Transverse colon (tissue), 4 donors: ENCODE results near the gene SUCLG1. TPM values are rescaled to one million over a fixed set of nuclear protein-coding genes. Genes with fewer than 3 reads are reported as not detected.

ENCODE experiments used
- DNase-seq: peaks from one replicate; pipeline ENCODE4 v3.0.0-alpha.2; 2019
- H3K27ac ChIP-seq, 4 donors: fragments of 200-600 bp; sonication (generic); 2 replicates each; pipeline ENCODE4 v1.5.1; 2016 to 2018; ENCODE audit warnings: inconsistent platforms in 4 of 4
- H3K27me3 ChIP-seq: fragments of 200-600 bp; sonication (generic); 2 replicates; pipeline ENCODE4 v1.5.1; 2017; ENCODE audit warnings: inconsistent platforms
- H3K36me3 ChIP-seq, 4 donors: fragments of 200-600 bp; sonication (generic); 2 replicates each; pipeline ENCODE4 v1.5.1; 2017 to 2019; ENCODE audit warnings: inconsistent platforms in 4 of 4
- H3K4me1 ChIP-seq, 4 donors: fragments of 200-600 bp; sonication (generic); 2 replicates each; pipeline ENCODE4 v1.5.1; 2017 to 2020; ENCODE audit warnings: inconsistent platforms in 4 of 4
- H3K4me3 ChIP-seq, 4 donors: fragments of 200-600 bp; sonication (generic); 1 replicate in 1 of 4; 2 replicates in 3 of 4; pipeline versions ENCODE4 v1.5.1 to v1.6.1; 2017 to 2019; ENCODE audit warnings: inconsistent platforms in 4 of 4
- H3K9me3 ChIP-seq, 2 donors: fragments of 200-600 bp; sonication (generic); 2 replicates each; pipeline ENCODE4 v1.5.1; 2017 to 2019; ENCODE audit warnings: inconsistent platforms in 2 of 2
- CTCF ChIP-seq, 5 experiments: fragments of 200-600 bp in 3 of 5; fragments of 450-650 bp in 2 of 5; sonication (generic) in 3 of 5; IDR thresholded peaks; 1 replicate in 2 of 5; 2 replicates in 3 of 5; pipeline ENCODE4 v1.5.1; 2016 to 2017; ENCODE audit warnings: antibody characterized with exemption in 5 of 5, inconsistent platforms in 3 of 5, mild to moderate bottlenecking in 2 of 5, moderate library complexity in 1 of 5
- EP300 ChIP-seq: sonication (generic); formaldehyde crosslinking; IDR thresholded peaks from one replicate; pipeline ENCODE4 v1.6.1; 2017; ENCODE audit warnings: antibody characterized with exemption, low read depth
- POLR2A ChIP-seq: fragments of 450-650 bp; IDR thresholded peaks from one replicate; pipeline ENCODE4 v1.6.1; 2016; ENCODE audit warnings: antibody characterized with exemption, mild to moderate bottlenecking, moderate library complexity
- POLR2AphosphoS5 ChIP-seq, 3 donors: sonication (generic); formaldehyde crosslinking; IDR thresholded peaks; one replicate each; pipeline ENCODE4 v1.6.1; 2016; ENCODE audit warnings: antibody characterized with exemption in 3 of 3
- WGBS, 2 donors: methylation state at CpG; one replicate each; pipeline ENCODE4 v1.1.5; 2018; ENCODE audit warnings: low coverage in 1 of 2; 5-methylcytosine and 5-hydroxymethylcytosine counted together
- in situ Hi-C, 4 donors: fragments of 200-750 bp; cut with MboI; loops; one replicate each; pipeline versions ENCODE4 v1.15.0 to v1.15.1; 2017; ENCODE audit warnings: low sequenced_read_pairs in 3 of 4, low pct_ligation_motif_present in 1 of 4, low pct_unique_long_range_greater_than_20kb in 1 of 4
- intact Hi-C: fragments of 100-400 bp; cut with DNase I; formaldehyde crosslinking; loops from one replicate; pipeline ENCODE4 v1.15.1; 2023; ENCODE audit warnings: low total_unique reads
- total RNA-seq, 4 donors: library from RNA; depleted of rRNA; stranded (reverse); fragments of >200 nt; gene quantifications; one replicate each; pipeline ENCODE4 v1.1.0, GENCODE V29; 2016

SUCLG1 gene
- total RNA-seq, 4 donors from 2014 or later: 55.4 to 199 (median 127) TPM

GRCh38 chr2:84491741-84492140 is 32.7 kb upstream of the SUCLG1 start:
- in situ Hi-C loops: loop anchor here (5.0 to 25.0 kb wide), 5 partner anchors 133 to 383 kb away; no protein-coding TSS in a partner anchor
- Histone ChIP-seq H3K36me3 (no peaks in the 10 kb centered on the region), H3K27ac (no peak overlapping the region), H3K9me3 (no peaks in the 10 kb centered on the region), H3K4me1 (peaks cover 6 to 15% (median 11%) of the 10 kb centered on the region in 4 donors), H3K27me3 (no peaks in the 10 kb centered on the region), H3K4me3 (no peak overlapping the region)
- DNase-seq: no peak
- WGBS, 2 donors: 87% methylated on average over 6 of the region's 6 CpGs; no CpG with 5 or more reads in 1 of the 2 donors
- intact Hi-C loops: no loop called here
- TF ChIP-seq POLR2A: no peak
- no peak for TF ChIP-seq POLR2AphosphoS5 (IDR thresholded peaks at IDR 0.05)
- no peak for TF ChIP-seq EP300
- no peak for TF ChIP-seq CTCF (IDR thresholded peaks at IDR 0.05)

- Histone ChIP-seq H3K27me3 (no peaks in the 10 kb centered on the region), H3K27ac (no peak overlapping the region), H3K9me3 (no peaks in the 10 kb centered on the region), H3K36me3 (no peaks in the 10 kb centered on the region), H3K4me1 (peaks cover 6 to 18% (median 13%) of the 10 kb centered on the region in 4 donors), H3K4me3 (no peak overlapping the region)
- intact Hi-C loops: no loop called here
- TF ChIP-seq POLR2A (no peak), EP300 (no peak), POLR2AphosphoS5 (IDR thresholded peaks at IDR 0.05) (no peak), CTCF (IDR thresholded peaks at IDR 0.05) (no peak)
- in situ Hi-C loops: loop anchor here (5.0 to 25.0 kb wide), 5 partner anchors 134 to 384 kb away; no protein-coding TSS in a partner anchor
- 48 to 78% methylated on average over 2 of the region's 2 CpGs for WGBS, 2 donors
- no peak for DNase-seq
Measured at GRCh38 chr2:84491256-84491655, 32.2 kb upstream of the SUCLG1 start.

GRCh38 chr2:84487298-84487996 is 28.4 kb upstream of the SUCLG1 start:
- no peak for TF ChIP-seq EP300
- no peak for TF ChIP-seq POLR2AphosphoS5 (IDR thresholded peaks at IDR 0.05)
- TF ChIP-seq POLR2A: no peak
- TF ChIP-seq CTCF (IDR thresholded peaks at IDR 0.05): no peak
- DNase-seq: no peak
- Histone ChIP-seq H3K27ac (peak overlapping the region; percentile 70 to 79 (median 76)), H3K9me3 (no peaks in the 10 kb centered on the region), H3K4me3 (no peak overlapping the region), H3K36me3 (no peaks in the 10 kb centered on the region), H3K4me1 (peaks cover 6 to 31% (median 14%) of the 10 kb centered on the region in 4 donors), H3K27me3 (no peaks in the 10 kb centered on the region)
- intact Hi-C loops: no loop called here
- in situ Hi-C loops: loop anchor here in 1 of 4 donors (25.0 kb wide), 1 partner anchor 375 kb away; no protein-coding TSS in a partner anchor
- WGBS, 2 donors: 20 to 33% methylated on average over 1 to 3 of the region's 3 CpGs

GRCh38 chr2:84486441-84487115 is 27.5 kb upstream of the SUCLG1 start:
- TF ChIP-seq POLR2AphosphoS5 (IDR thresholded peaks at IDR 0.05) (peak in 2 of 3 donors; percentile 8 to 52), CTCF (IDR thresholded peaks at IDR 0.05) (no peak), POLR2A (peak; percentile 12), EP300 (no peak)
- no peaks in the 10 kb centered on the region for H3K27me3 ChIP-seq
- intact Hi-C loops: no loop called here
- H3K9me3 ChIP-seq: no peaks in the 10 kb centered on the region
- 54 to 69% methylated on average over 2 of the region's 2 CpGs for WGBS, 2 donors
- H3K4me1 ChIP-seq: peaks cover 6 to 31% (median 14%) of the 10 kb centered on the region in 4 donors
- in situ Hi-C loops: loop anchor here in 1 of 4 donors (25.0 kb wide), 1 partner anchor 376 kb away; no protein-coding TSS in a partner anchor
- H3K4me3 ChIP-seq: no peak overlapping the region
- peak; percentile 78 for DNase-seq
- peak overlapping the region; percentile 70 to 79 (median 76) for H3K27ac ChIP-seq
- H3K36me3 ChIP-seq: no peaks in the 10 kb centered on the region
